ENCODE results near the gene FPGS. TPM values are rescaled to one million over a fixed set of nuclear protein-coding genes. Genes with fewer than 3 reads are reported as not detected.
A peak's percentile ranks its signal among the peaks of the same experiment; 100 is the strongest.

The FPGS gene
- polyA plus RNA-seq, 4 donors = 36.3 to 50.7 (median 40.0) TPM

- peak in 2 of 4 donors; percentile 69 to 78 for DNase-seq (ENCODE audit: low read depth in 4 of 4, low spot score in 3 of 4)
These were observed 16.5 kb upstream of the FPGS start, which contains the start of gene CDK9 for GRCh38 chr9:127785933-127786772. Gene CDK9, plus strand, starts transcription at chr9:127786034. Its CDS starts 115 bp downstream, at chr9:127786149.

GRCh38 chr9:127786773-127787104 is 15.9 kb upstream of the FPGS start:
- DNase-seq (ENCODE audit: low read depth in 4 of 4, low spot score in 3 of 4) = no peak

- DNase-seq (ENCODE audit: low read depth in 4 of 4, low spot score in 3 of 4) = no peak
These were observed 14.2 kb upstream of the FPGS start for GRCh38 chr9:127788337-127789011.

GRCh38 chr9:127789179-127789578 is 13.5 kb upstream of the FPGS start:
- DNase-seq (ENCODE audit: low read depth in 4 of 4, low spot score in 3 of 4) = no peak

GRCh38 chr9:127790094-127790855 is 12.4 kb upstream of the FPGS start:
- no peak for DNase-seq (ENCODE audit: low read depth in 4 of 4, low spot score in 3 of 4)

GRCh38 chr9:127791085-127791484 is 11.6 kb upstream of the FPGS start:
- DNase-seq (ENCODE audit: low read depth in 4 of 4, low spot score in 3 of 4) = no peak

GRCh38 chr9:127792417-127793031 is 10.2 kb upstream of the FPGS start:
- DNase-seq (ENCODE audit: low read depth in 4 of 4, low spot score in 3 of 4) = no peak

DNA sequence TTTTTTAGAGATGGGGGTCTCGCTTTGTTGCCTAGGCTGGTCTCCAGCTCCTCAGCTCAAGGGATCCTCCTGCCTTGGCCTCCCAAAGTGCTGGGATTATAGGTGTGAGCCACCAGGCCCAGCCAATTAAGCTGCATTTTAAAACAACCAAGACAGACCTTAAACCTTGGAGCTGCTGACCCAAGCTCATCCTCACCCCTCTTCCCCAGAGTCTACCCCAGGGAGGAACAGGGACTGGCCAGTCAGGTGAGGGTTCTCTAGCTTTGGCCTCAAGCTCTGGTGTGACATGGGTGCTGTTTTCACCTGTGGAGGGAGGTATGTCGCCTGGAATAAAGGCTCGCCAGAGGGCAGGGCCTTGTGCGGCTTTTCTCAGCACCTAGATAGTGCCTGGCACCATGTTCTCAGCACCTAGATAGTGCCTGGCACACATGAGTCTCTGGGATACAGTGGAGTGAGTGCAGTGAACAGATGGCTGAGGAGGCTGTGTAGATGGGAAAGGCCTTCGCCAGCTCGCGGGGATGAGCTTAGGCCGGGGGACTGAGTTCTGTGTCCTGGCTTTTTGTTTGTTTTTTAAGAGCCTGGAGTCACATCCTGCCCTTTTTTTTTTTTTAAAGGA is 9.5 kb upstream of the FPGS start:
- no peak for DNase-seq (ENCODE audit: low read depth in 4 of 4, low spot score in 3 of 4)

DNA sequence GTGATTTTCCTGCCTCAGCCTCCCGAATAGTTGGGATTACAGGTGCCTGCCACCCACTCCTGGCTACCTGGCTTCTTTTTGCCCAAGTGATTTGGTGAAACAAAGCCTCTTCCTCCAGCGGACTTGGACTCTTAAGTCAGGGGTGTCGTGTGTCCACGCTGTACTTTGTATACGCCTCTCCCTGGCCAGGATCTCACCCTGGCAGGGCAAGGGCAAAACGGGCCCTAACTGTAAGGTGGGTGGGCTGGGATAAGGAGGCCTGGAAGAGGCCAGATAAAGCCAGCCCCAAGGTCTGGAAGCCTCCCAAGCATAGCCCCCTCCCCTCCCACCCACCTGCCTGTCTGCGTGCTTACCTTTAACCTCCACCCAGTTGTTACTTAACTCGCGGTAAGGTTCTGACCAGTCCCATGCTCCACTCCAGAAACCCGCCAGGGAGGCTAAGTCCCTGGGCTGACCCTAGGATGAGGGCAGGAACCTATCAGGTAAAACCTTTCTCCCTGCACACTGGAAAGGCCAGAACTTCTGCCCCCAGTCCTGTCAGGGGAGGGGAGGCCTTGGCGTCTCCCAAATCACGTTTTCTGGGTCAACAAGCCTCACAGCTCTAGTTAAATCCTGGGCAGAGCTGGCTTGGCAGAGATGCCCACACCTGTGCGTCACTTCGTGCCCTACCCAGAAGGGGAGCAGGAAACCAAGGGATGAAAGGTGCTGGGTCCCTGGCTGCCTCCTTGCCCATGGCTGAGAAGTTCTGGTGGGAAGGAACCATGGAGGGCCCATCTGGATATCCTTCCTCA is 8.5 kb upstream of the FPGS start:
- DNase-seq (ENCODE audit: low read depth in 4 of 4, low spot score in 3 of 4) = no peak

DNA sequence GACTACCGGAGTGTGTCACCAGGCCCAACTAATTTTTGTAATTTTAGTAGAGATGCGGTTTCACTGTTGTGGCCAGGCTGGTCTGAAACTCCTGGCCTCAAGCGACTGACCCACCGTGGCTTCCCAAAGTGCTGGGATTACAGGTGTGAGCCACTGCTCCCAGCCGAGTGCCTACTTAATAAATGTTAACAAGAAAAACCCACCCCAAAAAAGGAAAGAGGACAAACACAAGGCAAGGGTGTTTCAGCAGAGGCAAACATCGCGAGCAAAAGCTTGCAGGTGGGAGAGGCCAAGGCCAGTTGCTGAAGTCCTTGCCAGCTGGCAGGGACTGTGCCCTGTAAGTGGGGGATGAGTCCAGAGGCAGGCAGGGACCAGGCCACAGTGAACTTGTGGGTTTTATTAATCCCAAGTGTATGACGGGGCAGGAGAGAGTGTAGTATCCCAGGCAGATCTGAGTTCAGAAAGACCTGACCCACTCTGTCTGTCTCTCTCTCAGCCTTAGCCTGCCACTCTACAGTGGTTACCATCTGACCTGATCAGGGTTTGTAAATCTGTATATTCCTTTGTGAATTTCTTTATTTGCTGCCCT is 6.4 kb upstream of the FPGS start:
- DNase-seq (ENCODE audit: low read depth in 4 of 4, low spot score in 3 of 4) = no peak

DNA sequence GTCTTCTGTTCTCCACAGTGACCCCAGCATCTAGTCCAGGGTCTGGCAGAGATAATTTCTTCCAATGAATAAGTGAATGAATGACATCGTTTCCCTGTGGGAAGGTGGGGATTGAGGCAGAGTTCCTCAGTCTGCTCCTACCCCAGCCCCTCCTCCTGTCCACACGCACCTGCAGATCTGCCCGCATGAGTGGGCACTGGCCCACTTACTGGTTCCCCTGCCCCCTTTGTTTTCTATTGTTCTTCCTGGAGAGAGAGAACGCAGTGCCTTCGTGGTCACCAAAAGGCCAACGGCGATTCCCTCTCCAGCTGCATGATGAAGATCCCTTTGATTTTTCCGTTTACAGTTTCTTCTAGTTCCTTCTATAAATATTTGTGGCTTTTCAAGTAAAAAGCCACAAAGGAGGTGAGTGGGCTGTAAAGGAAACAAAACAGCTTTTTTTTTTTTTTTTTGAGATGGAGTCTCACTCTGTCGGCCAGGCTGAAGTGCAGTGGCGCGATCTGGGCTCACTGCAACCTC is 5.8 kb upstream of the FPGS start:
- DNase-seq (ENCODE audit: low read depth in 4 of 4, low spot score in 3 of 4) = no peak

- DNase-seq (ENCODE audit: low read depth in 4 of 4, low spot score in 3 of 4) = no peak
These were observed 617 bp upstream of the FPGS start for GRCh38 chr9:127801955-127802575.

GRCh38 chr9:127803507-127804352 is 1.0 kb downstream of the FPGS start:
- DNase-seq (ENCODE audit: low read depth in 4 of 4, low spot score in 3 of 4) = no peak

DNA sequence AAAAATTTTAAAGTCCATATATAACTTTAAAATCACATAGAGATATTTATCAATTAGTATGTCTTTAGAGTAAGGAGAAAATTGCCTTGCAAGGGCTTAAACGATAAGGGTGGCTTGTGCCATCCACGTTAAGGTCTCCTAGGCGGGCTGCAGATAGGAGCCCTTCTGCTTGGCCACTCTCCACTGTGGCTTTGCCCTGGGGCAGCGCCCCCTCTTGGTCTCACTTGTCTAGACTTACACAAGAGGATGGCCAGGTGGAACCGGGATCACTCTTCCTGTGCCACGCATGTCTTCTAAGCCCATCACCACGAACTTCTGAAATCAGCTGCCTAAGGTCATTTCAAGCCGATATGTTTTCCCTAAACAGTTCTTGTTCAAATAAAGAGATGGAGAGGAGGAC is 2.9 kb downstream of the FPGS start:
- DNase-seq (ENCODE audit: low read depth in 4 of 4, low spot score in 3 of 4) = no peak

GRCh38 chr9:127806871-127807270 is 4.2 kb downstream of the FPGS start:
- DNase-seq (ENCODE audit: low read depth in 4 of 4, low spot score in 3 of 4) = no peak

DNA sequence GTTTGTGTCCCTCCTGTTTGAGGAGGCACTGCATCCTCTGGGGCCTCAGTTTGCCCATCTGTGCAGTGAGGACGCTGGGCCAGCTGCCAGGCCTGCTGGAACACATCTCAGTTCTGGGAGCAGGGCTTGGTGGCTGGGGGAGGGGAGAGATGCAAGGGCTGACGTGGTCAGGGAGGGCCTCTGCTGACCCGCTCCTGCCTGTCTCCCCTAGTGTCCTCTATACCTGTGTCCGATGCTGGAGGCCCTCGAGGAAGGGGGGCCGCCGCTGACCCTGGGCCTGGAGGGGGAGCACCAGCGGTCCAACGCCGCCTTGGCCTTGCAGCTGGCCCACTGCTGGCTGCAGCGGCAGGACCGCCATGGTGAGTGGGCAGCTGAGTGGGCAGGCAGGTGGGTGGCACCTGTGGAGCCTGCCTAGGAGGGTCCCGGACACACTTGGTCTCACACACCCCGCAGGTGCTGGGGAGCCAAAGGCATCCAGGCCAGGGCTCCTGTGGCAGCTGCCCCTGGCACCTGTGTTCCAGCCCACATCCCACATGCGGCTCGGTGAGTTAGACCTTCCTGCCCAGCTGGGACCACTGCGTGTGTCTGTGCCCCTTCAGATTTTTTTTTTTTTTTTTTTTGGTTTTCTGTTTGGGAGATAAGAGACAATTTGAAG is 5.8 kb downstream of the FPGS start:
- DNase-seq (ENCODE audit: low read depth in 4 of 4, low spot score in 3 of 4) = no peak

- no peak for DNase-seq (ENCODE audit: low read depth in 4 of 4, low spot score in 3 of 4)
These were observed 6.4 kb downstream of the FPGS start for GRCh38 chr9:127809002-127809539.
